ENCODE data around the gene SERTAD1.
A peak's percentile ranks its signal among the peaks of the same experiment; 100 is the strongest.

The SERTAD1 gene, protein sequence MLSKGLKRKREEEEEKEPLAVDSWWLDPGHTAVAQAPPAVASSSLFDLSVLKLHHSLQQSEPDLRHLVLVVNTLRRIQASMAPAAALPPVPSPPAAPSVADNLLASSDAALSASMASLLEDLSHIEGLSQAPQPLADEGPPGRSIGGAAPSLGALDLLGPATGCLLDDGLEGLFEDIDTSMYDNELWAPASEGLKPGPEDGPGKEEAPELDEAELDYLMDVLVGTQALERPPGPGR

GRCh38 chr19:40425450-40426287 is at the start of gene SERTAD1:
Gene SERTAD1 (minus strand): TSS chr19:40425992. CDS start chr19:40423546, 2,446 bp downstream.
- peaks cover 9 to 13% of the 10 kb centered on the region in 2 donors for H3K36me3 ChIP-seq (ENCODE audit: control insufficient read depth in 1 of 2, insufficient read depth in 2 of 2, low read length in 2 of 2)
- peak within 1 kb of the TSS; percentile 99 for H3K27ac ChIP-seq (ENCODE audit: low read length)
- H3K4me3 ChIP-seq (ENCODE audit: low read depth in 1 of 2, low read length in 2 of 2), result peak within 1 kb of the TSS; percentile 84 to 98
- H3K4me1 ChIP-seq (ENCODE audit: control insufficient read depth in 1 of 2, insufficient read depth in 2 of 2, low read length in 2 of 2), result peaks cover 8 to 23% of the 10 kb centered on the region in 2 donors
- no peaks in the 10 kb centered on the region for H3K27me3 ChIP-seq (ENCODE audit: low read depth, low read length)
- H3K9me3 ChIP-seq (ENCODE audit: control insufficient read depth in 1 of 2, low read length in 2 of 2), result no peaks in the 10 kb centered on the region

DNA sequence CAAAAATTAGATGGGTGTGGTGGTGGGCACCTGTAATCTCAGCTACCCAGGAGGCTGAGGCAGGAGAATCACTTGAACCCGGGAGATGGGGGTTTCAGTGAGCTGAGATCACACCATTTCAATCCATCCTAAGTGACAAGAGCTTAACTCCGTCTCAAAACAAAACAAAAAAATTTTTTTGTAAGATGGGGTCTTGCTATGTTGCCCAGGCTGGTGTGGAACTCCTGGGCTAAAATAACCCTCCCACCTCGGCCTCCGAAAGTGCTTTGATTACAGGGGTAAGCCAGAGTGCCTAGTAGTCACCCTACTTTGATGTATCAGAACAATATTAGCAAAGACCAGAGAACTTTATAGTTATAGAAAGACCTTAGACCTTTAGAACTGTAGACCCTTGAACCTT is 48.9 kb upstream of the SERTAD1 start:
- H3K9me3 ChIP-seq (ENCODE audit: control insufficient read depth in 1 of 2, low read length in 2 of 2), result no peaks in the 10 kb centered on the region
- no peaks in the 10 kb centered on the region for H3K27me3 ChIP-seq (ENCODE audit: low read depth, low read length)
- no peak overlapping the region for H3K4me3 ChIP-seq (ENCODE audit: low read depth in 1 of 2, low read length in 2 of 2)
- H3K4me1 ChIP-seq (ENCODE audit: control insufficient read depth in 1 of 2, insufficient read depth in 2 of 2, low read length in 2 of 2), result no peaks in the 10 kb centered on the region
- H3K36me3 ChIP-seq (ENCODE audit: control insufficient read depth in 1 of 2, insufficient read depth in 2 of 2, low read length in 2 of 2), result no peaks in the 10 kb centered on the region
- no peak overlapping the region for H3K27ac ChIP-seq (ENCODE audit: low read length)

GRCh38 chr19:40472516-40472915 is 46.7 kb upstream of the SERTAD1 start:
- H3K9me3 ChIP-seq (ENCODE audit: control insufficient read depth in 1 of 2, low read length in 2 of 2), result no peaks in the 10 kb centered on the region
- H3K4me3 ChIP-seq (ENCODE audit: low read depth in 1 of 2, low read length in 2 of 2), result no peak overlapping the region
- no peak overlapping the region for H3K27ac ChIP-seq (ENCODE audit: low read length)
- no peaks in the 10 kb centered on the region for H3K36me3 ChIP-seq (ENCODE audit: control insufficient read depth in 1 of 2, insufficient read depth in 2 of 2, low read length in 2 of 2)
- peaks cover 0 to 2% of the 10 kb centered on the region in 2 donors for H3K4me1 ChIP-seq (ENCODE audit: control insufficient read depth in 1 of 2, insufficient read depth in 2 of 2, low read length in 2 of 2)
- no peaks in the 10 kb centered on the region for H3K27me3 ChIP-seq (ENCODE audit: low read depth, low read length)

DNA sequence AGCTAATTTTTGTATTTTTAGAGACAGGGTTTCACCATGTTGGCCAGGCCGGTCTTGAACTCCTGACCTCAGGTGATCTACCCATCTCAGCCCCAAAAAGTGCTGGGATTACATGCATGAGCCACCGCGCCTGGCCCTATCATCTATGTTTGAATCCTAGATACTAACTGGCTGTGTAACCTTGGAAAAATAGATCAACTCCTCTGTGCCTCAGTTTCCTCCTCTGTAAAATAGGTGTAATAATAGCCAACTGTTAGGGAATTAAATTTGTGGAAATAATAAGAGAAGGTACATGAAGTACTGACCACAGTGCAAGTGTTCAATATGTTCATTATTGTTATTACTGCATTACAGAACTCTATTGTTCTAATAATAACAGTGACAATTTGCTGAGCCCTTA is 45.3 kb upstream of the SERTAD1 start:
- no peak overlapping the region for H3K4me3 ChIP-seq (ENCODE audit: low read depth in 1 of 2, low read length in 2 of 2)
- H3K9me3 ChIP-seq (ENCODE audit: control insufficient read depth in 1 of 2, low read length in 2 of 2), result no peaks in the 10 kb centered on the region
- no peak overlapping the region for H3K27ac ChIP-seq (ENCODE audit: low read length)
- no peaks in the 10 kb centered on the region for H3K36me3 ChIP-seq (ENCODE audit: control insufficient read depth in 1 of 2, insufficient read depth in 2 of 2, low read length in 2 of 2)
- peaks cover 3 to 11% of the 10 kb centered on the region in 2 donors for H3K4me1 ChIP-seq (ENCODE audit: control insufficient read depth in 1 of 2, insufficient read depth in 2 of 2, low read length in 2 of 2)
- H3K27me3 ChIP-seq (ENCODE audit: low read depth, low read length), result no peaks in the 10 kb centered on the region

DNA sequence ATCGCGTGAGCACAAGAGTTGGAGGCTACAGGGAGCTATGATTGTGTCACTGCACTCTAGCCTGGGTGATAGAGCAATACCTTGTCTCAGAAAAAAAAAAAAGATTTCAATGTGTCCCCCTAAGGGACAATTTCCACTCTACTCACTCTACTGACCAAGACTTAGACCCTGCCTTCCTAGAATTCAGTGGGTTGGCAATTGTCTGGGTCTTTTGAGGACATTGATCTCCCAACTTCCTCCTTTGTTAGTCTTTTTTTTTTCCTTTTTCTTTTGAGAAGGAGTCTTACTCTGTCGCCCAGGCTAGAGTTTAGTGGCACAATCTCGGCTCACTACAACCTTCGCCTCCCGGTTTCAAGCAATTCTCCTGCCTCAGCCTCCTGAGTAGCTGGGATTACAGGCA is 43.2 kb upstream of the SERTAD1 start:
- Histone ChIP-seq H3K27ac (ENCODE audit: low read length) (no peak overlapping the region), H3K4me3 (ENCODE audit: low read depth in 1 of 2, low read length in 2 of 2) (no peak overlapping the region), H3K9me3 (ENCODE audit: control insufficient read depth in 1 of 2, low read length in 2 of 2) (no peaks in the 10 kb centered on the region), H3K4me1 (ENCODE audit: control insufficient read depth in 1 of 2, insufficient read depth in 2 of 2, low read length in 2 of 2) (peaks cover 13 to 27% of the 10 kb centered on the region in 2 donors), H3K36me3 (ENCODE audit: control insufficient read depth in 1 of 2, insufficient read depth in 2 of 2, low read length in 2 of 2) (no peaks in the 10 kb centered on the region), H3K27me3 (ENCODE audit: low read depth, low read length) (no peaks in the 10 kb centered on the region)

- H3K27me3 ChIP-seq (ENCODE audit: low read depth, low read length), result no peaks in the 10 kb centered on the region
- H3K4me3 ChIP-seq (ENCODE audit: low read depth in 1 of 2, low read length in 2 of 2), result peak within 1 kb of the TSS; percentile 73 to 81
- H3K9me3 ChIP-seq (ENCODE audit: control insufficient read depth in 1 of 2, low read length in 2 of 2), result no peaks in the 10 kb centered on the region
- peak within 1 kb of the TSS; percentile 49 for H3K27ac ChIP-seq (ENCODE audit: low read length)
- H3K4me1 ChIP-seq (ENCODE audit: control insufficient read depth in 1 of 2, insufficient read depth in 2 of 2, low read length in 2 of 2), result peaks cover 13 to 32% of the 10 kb centered on the region in 2 donors
- H3K36me3 ChIP-seq (ENCODE audit: control insufficient read depth in 1 of 2, insufficient read depth in 2 of 2, low read length in 2 of 2), result no peaks in the 10 kb centered on the region
Measured at GRCh38 chr19:40466985-40467734, 41.4 kb upstream of the SERTAD1 start, which contains the start of gene SPTBN4. Gene SPTBN4 (plus strand): TSS chr19:40467001. CDS start chr19:40472622, 5,621 bp downstream.

DNA sequence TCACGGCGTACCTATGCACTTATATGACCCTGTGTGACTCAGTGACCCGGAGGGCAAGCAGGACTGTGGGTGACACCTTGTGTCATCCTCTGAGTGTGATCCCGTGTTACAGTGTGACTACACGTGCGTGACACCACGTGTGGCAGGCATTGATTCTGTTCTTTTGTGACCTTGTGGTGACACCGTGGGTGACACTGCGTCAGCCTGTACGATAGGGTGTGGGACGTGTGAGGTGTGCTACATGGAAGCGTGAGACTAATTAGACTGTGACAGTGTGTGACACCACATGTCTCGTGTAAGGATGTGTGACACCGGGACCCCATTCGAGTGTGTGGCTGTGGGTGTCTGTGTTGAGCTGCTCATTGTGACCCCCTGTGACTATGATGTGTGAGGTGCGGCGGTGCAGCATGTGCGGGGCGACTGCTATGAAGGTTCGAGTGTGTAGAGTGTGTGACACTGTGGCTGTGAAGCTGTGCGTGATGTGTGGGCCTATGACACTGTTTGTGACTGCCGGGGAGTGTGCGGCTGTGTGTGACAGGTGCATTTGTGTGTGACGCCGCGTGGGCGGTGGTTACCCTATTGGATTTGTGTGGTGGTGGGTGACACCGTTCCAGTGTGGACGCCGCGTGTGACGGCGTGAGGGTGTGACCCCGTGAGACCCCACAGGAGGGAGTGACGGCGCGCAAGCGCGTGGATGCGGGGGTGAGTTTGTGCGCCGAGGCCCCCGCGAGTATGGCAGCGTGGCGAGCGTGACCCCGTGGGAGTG is 40.6 kb upstream of the SERTAD1 start:
- H3K9me3 ChIP-seq (ENCODE audit: control insufficient read depth in 1 of 2, low read length in 2 of 2), result no peaks in the 10 kb centered on the region
- no peaks in the 10 kb centered on the region for H3K27me3 ChIP-seq (ENCODE audit: low read depth, low read length)
- peaks cover 13 to 32% of the 10 kb centered on the region in 2 donors for H3K4me1 ChIP-seq (ENCODE audit: control insufficient read depth in 1 of 2, insufficient read depth in 2 of 2, low read length in 2 of 2)
- H3K27ac ChIP-seq (ENCODE audit: low read length), result peak overlapping the region; percentile 49
- peak overlapping the region; percentile 73 to 81 for H3K4me3 ChIP-seq (ENCODE audit: low read depth in 1 of 2, low read length in 2 of 2)
- no peaks in the 10 kb centered on the region for H3K36me3 ChIP-seq (ENCODE audit: control insufficient read depth in 1 of 2, insufficient read depth in 2 of 2, low read length in 2 of 2)

DNA sequence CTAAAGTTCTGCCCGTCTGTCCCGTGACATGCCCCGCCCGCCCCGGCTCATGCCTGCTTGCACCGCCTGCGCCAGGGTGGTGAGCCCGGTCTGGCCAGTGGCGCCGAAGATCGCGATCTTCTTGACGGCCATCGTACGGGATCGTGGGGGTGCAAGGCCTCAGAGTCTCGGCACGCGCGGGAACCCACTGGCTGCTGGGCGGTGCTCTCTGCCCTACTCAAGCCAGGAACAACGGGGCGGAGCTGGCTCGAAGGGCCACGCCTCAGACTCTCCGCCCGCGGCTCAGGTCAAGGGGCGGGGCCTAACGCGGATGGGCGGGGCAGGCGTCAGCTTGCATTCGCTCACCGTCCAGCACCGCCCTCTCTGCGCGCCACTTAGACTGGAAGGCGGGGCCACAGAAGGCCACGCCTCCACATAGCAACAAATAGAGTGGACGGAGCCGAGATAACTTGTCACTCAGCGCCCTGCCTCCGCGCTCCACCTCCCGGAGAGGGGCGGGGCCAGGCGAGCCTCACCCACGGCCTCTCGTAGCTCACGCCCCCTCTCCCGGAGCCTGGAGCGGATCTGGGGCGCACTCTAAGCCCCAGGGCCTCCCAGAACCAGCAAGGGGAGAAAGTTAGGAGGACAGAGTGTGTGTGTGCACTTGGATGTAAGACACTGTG is 39.9 kb upstream of the SERTAD1 start, which contains the start of gene BLVRB:
BLVRB (minus strand) TSS at position 189 of the 662 bp plus-strand sequence; CDS start at position 132, 57 bp downstream.
- Histone ChIP-seq H3K27me3 (ENCODE audit: low read depth, low read length) (no peaks in the 10 kb centered on the region), H3K27ac (ENCODE audit: low read length) (peak within 1 kb of the TSS; percentile 97), H3K4me1 (ENCODE audit: control insufficient read depth in 1 of 2, insufficient read depth in 2 of 2, low read length in 2 of 2) (peaks cover 13 to 32% of the 10 kb centered on the region in 2 donors), H3K9me3 (ENCODE audit: control insufficient read depth in 1 of 2, low read length in 2 of 2) (no peaks in the 10 kb centered on the region), H3K36me3 (ENCODE audit: control insufficient read depth in 1 of 2, insufficient read depth in 2 of 2, low read length in 2 of 2) (no peaks in the 10 kb centered on the region), H3K4me3 (ENCODE audit: low read depth in 1 of 2, low read length in 2 of 2) (peak within 1 kb of the TSS; percentile 73 to 81)

DNA sequence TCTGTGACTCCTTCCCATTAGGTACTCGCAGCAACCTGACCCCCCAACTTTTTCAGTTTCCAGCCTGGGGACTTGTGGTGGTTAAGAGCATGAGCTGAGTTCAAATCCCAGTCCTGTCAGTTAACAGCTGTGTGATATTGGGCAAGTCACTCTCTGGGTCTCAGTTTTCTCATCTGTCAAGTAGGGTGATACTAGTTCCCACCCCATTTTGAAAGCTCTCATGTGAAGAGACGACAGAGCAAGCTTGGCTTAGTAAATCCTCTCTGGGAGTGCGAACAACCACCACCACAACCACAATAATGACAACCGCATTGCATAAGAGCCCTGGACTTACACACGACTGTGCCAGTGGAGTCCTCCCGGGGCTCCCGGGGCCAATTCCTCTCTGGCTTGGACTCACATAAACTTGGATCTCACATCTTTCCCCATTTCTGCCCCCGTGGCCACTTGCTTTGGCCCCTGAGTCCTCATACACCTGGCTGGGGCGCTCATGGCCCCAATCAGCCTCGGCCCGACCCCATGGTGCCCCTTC is 39.3 kb upstream of the SERTAD1 start:
- Histone ChIP-seq H3K27me3 (ENCODE audit: low read depth, low read length) (no peaks in the 10 kb centered on the region), H3K36me3 (ENCODE audit: control insufficient read depth in 1 of 2, insufficient read depth in 2 of 2, low read length in 2 of 2) (no peaks in the 10 kb centered on the region), H3K9me3 (ENCODE audit: control insufficient read depth in 1 of 2, low read length in 2 of 2) (no peaks in the 10 kb centered on the region), H3K27ac (ENCODE audit: low read length) (peak overlapping the region; percentile 97), H3K4me3 (ENCODE audit: low read depth in 1 of 2, low read length in 2 of 2) (peak overlapping the region; percentile 73 to 81), H3K4me1 (ENCODE audit: control insufficient read depth in 1 of 2, insufficient read depth in 2 of 2, low read length in 2 of 2) (peaks cover 13 to 32% of the 10 kb centered on the region in 2 donors)

Measured in muscle layer of duodenum (tissue), 2 donors.